IPS-NIHi11 (cell line): ENCODE data around the gene ZDHHC1.
A peak's percentile ranks its signal among the peaks of the same experiment; 100 is the strongest.

ENCODE experiments used
- DNase-seq: peaks from one replicate; pipeline ENCODE4 v3.0.0; 2012; ENCODE audit warnings: mixed read lengths, low spot score

The ZDHHC1 gene

DNA sequence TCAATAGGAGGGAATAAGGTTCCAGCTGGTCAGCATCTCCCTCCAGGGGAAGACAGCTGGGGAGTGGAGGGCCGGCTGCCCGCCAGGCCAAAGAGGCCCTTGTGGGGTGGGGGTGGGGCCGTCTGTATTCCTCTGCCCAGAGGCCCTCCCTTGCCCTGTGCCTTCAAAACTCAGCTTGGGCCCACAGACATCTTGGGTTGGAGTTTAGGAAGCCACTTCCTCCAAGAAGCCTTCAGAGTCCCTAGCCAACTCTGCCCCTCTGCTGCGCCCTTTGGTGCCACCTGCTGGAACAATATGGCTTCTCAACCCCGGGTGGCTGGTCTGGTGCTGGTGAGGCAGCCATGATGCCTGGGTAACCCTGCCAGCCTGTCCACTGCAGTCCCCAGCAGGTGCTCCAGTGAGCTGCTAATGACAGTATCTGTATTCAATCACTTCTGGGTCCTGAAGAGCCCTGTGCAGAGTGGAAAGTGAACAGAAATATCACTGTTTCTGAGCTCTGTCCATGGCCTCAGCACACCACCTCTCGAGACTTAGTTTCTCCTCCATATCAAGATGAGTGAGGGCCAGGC is 31.3 kb upstream of the ZDHHC1 start:
- peak; percentile 77 for DNase-seq

DNA sequence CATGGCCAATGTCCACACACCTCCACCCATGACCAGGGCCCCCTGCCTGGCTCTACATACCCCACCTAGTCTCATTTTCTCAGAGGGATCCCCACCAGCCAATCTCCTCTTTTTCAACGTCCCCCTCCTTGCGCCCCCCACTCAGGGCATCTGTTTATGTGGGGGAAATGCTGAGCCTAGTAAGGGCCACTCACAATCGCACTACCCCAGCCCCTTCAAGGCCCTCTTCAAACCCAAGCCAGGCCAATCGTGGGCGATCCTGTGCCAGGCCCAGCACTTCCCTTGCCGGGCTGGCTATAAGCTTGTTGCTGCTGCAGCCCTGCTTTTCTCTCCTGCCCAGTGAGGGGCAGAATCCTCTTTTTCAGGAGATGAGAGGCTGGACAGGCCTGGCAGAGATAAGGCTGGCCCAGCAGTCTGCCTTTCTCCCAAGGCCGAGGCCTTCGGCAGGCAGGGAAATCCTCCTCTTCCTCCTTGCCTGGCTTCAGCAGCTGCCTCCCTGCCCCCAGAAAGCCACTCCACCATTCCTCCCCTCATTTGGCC is 30.8 kb upstream of the ZDHHC1 start:
- DNase-seq = no peak

DNA sequence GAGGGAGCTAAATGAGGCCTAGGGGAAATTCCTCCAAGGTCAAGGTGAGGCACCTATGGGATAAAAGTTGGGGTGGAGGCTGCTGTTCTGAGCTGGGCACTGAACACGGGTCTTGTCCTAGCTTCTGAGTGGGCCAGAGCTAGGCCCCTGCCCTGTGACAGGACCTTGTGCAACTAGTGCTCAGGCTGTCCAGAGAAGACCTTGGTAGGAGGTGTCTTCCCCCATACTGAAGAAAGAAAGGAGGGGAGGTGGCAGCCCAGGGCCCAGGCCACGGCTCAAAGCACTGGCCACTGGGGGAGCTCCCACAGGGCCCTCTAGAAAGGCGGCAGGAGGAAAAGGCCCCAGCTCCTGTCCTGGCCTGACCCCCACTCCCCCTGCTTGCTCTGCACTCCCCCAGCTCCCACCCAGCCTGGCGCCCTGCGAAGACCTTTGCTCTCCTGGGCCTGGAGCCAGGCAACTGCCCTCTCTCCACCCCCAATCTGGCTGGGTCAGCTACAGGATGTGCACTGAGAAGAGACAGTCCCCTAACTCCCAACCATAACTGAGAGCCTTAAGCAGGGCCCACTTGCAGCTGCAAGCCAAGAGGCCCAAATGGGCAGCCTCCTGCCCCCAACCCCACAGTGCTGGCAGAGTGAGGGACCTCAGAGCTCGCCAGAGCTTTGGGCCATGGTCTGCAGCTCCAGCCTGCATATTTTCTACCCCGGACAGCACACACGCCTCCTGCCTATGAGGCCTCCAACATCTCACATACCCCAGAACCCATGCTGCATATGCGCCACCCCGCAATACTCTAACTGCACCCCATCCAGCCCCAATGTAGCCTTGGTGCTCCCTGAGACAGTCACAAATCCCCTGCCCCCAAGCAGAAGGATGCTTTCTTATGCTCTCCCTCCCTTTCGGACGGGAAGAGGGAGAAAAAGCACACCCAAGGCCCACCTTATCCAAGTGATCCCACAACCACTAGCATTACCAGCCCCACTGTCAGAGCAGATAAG is 29.9 kb upstream of the ZDHHC1 start:
- no peak for DNase-seq

DNA sequence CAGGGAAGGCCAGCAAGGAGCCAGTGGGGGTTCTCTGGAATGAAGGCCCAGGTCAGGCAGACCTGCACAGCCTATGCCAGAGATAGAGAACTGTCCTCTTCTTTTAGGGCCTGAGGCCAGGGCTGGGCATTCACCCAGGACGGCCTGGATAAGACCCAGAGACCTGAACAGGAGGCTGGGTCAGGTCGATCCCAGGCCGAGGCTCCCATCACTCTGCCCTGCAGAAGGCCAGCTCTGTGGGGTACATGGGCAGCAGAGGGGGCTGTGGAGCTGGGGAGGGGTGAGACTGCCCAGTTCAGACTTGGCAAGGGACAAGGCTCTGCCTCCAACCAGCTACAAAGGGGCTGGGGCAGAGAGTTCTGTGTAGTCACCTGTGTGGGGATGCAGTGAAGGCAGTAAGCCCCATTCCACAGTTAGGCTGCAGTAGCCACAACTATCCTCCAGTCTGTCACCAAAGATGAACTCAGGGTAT is 29.2 kb upstream of the ZDHHC1 start:
- no peak for DNase-seq

DNA sequence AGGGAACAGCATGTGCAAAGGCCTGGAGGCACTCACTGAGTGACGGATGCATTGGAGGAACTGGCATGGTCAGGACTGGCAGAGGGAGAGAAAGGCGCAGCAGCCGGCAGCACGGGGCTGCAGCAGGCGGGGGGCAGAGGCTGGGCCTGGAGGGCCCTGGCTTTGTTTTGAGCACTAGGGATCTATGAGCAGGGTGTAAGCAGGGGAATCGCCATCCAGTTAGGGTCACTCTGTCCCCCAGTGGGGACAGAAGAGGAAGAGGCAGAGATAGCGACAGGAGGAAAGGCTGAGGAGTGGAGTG is 28.8 kb upstream of the ZDHHC1 start:
- DNase-seq = no peak

DNA sequence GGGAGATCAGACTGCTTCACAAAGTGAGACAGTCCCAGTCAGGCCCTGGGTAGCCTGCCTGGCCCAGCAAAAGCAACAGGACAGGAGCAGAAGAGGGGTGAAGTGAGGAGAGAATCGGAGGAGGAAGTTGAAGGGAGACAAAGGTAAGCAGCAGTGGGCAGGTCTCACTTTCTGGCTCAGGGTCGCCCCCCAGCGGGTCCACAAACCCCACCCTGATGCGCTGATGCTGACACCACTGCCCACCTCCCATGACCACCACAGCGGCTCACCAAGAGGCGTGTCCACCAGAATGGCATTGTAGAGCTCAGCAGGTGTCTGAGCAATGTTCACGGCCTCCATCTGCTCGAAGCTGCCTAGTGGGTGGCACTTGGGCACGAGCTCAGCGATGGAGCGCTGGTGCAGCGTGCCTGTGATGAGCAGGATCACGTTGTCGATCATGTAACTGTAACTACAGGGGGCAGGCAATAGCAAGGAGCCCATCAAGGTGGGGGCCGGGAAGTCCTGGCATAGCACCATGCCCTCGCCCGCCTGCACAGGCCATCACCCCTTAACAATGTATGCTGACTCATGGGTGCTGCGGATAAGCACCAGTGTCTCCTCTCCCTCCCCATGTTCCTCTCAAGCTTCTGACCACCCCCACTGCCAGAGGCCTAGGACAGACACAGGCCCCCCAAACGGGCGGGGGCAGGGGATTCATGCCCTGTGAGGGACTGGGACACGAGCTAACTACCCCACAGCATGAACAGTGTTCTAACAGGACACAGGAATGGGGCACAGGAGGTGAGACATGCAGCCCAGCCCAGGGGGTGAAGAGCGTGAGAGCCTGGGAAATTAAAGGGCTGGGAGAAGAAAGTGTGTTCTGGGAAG is 28.2 kb upstream of the ZDHHC1 start:
- peak; percentile 77 for DNase-seq

DNA sequence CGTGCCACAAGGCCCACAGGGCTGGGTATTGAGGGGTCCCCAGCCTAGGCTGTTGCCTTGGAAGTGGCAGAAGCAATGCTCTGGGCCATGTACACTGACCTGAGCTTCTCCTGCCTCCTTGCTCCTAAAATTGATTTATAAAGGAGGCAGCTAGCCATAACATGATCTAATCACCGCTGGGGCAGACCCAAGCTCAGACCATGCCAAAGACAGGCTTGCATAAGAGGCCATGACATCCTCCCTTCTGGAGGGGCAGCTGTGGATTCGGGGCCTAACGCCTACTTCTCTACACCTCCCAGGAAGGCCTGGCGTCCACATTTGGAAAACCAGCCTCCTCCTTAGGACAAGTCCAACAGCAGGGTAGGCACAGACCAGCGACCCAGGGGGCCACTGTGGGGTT is 27.0 kb upstream of the ZDHHC1 start:
- DNase-seq = no peak

DNA sequence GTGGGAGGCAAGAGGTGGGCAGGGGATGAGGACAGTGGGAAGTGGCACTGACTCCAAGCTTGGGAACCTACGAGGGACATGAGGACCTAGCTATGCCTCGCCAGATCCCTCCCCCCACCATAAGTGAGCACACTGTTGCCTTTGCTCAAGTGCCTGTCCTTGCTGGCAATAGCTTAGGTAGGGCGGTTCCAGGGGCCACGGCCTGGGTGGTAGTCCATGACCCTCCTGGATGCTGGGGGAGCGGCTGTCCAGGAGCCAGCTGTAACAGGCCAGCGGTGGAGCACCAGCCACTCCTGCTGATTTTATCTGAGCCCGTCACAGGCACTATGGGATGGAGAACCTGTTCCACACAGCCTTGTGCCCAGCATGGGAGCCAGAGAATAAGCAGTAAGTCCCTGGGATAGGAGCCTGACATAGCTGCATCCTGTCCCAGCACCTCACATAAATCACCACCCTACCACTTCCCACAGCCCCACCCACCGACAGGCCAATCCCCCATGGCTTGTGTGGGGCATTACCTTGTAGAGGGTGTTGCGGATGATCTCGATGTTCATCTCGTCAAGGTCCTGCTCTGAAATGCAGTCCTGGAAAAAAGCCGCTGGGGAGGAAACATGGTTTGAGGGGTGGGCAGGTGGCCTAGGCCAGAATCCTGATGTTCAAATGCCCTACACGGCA is 26.4 kb upstream of the ZDHHC1 start:
- no peak for DNase-seq

DNA sequence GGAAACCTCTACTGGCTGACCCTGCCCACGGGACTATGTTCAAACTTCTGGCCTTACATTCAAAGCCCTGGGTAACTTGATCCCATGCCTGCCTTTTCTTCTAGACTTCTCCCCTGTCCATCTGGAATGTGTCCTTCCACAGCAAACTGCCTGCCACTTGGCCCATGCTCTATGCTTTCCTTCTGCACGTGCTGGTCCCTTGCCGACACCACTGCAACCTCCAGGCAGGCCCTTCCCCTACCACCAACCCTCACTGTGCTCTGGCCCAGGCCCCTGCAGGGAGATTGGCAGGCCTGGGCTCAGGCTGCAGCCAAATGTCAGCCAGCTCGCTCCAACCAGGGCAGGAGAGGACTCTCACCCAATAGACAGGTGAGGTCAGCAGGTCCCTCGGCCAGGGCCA is 25.6 kb upstream of the ZDHHC1 start:
- no peak for DNase-seq

DNA sequence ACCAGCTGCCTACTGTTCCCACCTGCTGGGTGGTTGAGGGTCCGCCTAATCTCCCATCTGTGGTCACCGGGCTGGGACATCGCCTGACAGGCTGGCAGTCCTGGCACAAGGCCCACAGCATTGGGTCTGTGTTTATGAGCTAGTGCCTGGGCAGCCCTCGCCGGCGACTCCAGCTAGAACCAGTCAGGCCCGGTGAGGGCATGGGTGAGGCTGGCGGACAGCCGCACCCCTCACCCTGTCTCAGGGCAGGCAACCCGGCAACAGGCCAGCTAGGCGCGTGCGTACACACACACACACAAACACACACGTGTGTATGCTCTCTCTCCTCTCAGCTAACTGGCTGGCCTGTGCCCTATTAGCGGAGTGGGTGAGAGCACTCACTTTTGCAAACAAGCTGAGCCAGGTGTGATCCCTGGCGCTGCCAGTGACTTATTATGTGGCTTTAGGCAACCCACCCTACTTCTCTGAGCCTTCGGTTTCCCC is 25.0 kb upstream of the ZDHHC1 start:
- no peak for DNase-seq

DNA sequence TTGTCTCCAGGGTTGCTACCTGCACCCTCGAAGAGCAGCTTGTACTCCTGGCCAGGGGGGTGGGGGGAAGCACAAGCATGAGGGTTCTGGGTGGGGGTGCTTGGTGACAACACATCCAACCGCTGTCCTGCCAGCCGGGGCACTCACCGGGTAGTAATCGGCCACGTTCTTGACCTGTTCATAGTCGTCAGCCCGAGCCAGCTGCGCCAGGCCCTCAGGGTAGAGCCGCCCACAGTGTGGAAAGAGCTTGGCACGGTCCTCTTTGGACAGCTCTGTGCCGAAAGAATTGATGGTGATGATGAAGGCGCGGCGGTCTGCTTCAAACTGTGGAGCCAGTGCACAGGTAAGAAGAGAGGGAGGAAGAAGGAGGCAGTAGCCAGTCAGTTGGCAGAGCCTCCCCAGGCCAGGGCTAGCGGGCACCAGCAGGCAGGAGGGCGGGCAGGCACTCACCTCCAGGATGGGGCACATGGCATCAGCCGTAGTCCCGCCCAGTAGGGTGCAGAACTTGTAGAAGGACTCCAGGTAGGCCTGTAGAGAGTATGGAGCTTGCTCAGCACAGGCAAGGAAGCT is 22.6 kb upstream of the ZDHHC1 start:
- no peak for DNase-seq

DNA sequence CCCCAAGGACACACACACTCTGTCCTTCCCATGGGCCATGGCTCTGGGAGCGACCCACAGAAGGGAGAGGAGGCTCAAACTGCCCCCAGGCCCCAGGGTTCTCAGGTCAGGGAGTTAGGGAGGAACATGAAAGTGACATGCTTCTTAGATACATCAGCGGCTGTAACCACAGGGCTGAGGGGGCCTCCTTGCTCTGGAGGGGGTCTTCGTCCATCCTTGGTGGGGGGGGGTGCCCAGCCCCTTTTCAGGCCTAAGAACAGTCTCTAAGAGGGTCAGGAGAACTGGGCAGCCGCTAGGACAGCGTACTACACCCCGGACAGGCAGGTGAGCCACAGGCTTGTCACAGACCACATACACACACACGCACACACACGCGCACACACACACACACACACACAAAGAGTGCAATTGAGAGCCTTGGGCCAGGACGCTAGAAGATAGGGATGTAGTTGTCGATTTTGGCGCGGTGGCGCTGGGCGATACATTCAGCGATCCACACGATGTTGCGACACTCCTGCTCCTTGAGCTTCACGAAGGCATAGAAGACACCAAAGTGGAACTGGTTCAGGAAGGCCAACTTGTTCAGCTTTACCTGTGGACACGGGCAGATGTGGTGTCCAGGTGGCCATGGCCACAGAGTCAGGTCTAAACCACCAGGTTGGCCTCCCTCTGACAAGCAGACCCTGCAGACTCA is 22.0 kb upstream of the ZDHHC1 start:
- DNase-seq = no peak

DNA sequence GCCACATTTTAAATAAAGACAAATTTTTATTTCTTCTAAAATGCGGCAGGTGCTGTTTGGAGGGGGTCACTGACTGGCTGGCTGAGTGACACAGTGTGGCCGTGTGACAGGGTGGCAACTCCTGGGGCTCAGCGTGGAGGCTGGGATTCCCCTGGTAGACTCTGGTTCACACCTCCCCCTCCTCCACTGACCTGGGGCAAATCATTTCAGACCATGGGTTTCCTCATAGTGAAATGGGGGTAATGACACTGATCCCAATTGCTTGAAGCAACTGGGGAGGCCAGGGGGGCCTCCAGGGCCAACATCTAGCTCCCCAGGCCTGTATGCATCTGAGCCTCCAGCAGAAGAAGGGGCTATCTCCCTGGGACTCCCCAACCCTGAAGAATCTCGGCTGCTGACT is 21.2 kb upstream of the ZDHHC1 start:
- DNase-seq = no peak

DNA sequence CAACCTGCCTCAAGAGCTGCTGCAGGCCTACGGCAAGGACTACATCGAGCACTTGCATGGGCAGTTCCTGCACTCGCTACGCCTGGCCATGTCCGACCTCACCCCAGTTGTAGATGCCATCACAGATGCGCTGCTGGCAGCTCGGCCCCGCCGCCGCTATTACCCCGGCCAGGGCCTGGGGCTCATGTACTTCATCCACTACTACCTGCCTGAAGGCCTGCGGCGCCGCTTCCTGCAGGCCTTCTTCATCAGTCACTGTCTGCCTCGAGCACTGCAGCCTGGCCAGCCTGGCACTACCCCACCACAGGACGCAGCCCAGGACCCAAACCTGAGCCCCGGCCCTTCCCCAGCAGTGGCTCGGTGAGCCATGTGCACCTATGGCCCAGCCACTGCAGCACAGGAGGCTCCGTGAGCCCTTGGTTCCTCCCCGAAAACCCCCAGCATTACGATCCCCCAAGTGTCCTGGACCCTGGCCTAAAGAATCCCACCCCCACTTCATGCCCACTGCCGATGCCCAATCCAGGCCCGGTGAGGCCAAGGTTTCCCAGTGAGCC is 20.4 kb upstream of the ZDHHC1 start:
- DNase-seq = no peak

DNA sequence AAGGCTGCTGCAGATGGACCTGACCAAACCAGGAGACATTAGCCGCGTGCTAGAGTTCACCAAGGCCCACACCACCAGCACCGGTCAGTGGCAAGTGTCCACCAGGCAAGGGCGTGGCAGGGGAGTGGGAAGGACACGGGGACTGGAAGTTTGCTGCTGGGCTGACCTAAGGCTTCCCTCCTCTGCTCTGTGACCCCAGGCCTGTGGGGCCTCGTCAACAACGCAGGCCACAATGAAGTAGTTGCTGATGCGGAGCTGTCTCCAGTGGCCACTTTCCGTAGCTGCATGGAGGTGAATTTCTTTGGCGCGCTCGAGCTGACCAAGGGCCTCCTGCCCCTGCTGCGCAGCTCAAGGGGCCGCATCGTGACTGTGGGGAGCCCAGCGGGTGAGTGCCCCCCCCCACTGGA is 19.5 kb upstream of the ZDHHC1 start:
- DNase-seq = peak; percentile 29

DNA sequence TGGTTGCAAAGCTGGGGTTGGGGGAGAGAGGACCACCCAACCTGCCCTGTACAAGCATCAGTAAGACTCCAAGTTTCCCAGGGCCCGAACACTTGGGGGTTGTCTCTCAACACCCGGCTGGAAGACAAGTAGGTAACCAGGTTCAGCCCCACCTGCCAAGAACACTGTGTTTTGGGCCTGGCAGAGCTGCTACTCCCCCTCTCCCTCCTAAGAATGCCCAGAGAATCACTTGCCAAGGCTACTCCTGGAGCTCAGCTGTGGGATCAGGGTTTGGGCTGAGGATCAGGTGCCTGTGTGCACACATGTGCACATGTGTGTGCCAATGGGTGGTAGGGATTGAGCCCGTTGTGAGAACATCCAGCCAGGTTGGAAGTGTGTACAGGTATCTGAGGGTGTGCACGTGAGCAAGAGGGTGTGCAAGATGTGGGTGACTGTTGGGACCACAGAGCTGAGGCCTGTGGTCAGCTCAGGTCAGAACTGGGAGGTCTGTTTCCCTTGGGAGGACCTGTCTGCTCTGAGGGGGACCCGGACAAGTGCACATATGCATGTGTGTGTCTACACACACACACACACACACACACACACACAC is 16.9 kb upstream of the ZDHHC1 start:
- DNase-seq = no peak

DNA sequence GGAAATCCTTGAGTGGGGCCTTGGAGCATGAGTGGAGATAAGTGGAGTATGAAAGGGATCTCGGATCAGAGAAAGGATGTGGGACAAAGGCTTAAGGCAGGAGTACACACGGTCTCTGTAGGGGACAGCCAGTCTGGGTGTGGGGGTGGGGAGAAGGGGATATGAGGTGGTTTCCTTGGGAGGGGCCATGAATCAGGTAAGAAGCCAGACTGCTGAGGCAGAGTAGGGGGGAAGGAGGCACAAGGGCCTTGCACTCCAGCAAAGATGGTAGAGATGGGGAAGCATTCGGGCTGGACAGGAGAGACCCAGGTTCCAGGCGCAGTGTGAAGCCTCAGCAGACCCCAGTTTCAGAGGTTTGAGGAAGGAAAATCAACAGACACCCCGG is 16.2 kb upstream of the ZDHHC1 start:
- DNase-seq = no peak

DNA sequence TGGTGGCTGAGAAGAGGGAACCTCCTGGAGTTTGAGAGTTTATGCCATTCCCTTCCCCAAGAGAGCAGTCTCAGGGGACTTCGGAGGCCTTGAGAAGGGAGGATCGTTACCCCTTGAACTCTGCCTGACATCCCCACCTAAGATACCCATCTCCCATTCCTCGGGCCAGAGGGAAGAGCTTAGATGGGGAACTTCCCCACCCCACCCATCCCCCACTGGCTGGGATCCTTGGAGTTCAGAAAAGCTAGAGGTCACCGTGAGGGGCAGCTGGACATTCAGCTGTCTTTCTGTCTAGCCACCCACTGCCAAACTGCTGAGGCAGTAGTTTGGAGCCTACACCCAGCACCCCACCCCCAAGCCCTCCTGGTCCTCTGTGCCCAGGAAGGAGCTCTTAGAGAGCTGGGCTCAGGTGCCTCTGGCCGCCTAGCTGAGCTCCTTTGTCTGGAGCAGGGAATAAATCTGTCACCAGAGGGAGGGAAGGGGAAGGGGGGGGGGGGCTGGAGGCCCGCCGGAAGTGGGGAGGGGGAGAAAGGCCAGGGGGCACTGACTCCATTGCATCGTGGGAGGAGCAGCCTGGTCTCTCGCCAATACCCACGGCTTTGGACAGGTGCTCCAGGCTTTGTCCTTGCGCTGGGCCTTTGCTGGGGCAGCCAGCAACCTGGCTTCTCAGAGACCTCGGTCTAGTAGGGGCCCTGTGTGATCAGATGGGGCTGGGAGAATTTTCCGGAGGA is 15.7 kb upstream of the ZDHHC1 start:
- DNase-seq = peak; percentile 74
